ENCODE measurements around the gene PRPF6. TPM values are rescaled to one million over a fixed set of nuclear protein-coding genes. Genes with fewer than 3 reads are reported as not detected.
A peak's percentile ranks its signal among the peaks of the same experiment; 100 is the strongest.

The PRPF6 gene
- total and polyA plus RNA-seq, 8 donors = 27.2 to 49.2 (median 35.7) TPM

GRCh38 chr20:63934271-63935068, 46.5 kb upstream of the PRPF6 start:
- Histone ChIP-seq H3K27ac (no peak overlapping the region), H3K4me1 (no peaks in the 10 kb centered on the region), H3K4me3 (no peak overlapping the region), H3K36me3 (peaks cover 4 to 32% (median 20%) of the 10 kb centered on the region in 3 donors), H3K9me3 (no peaks in the 10 kb centered on the region), H3K27me3 (no peaks in the 10 kb centered on the region)
- intact Hi-C loops (cut with DNase I) = no loop called here
- ATAC-seq = no peak
- WGBS, 2 donors = 85 to 87% methylated on average over 37 of the region's 37 CpGs
- no peak for TF ChIP-seq CTCF (IDR thresholded peaks at IDR 0.05)
- no peak for FAIRE-seq
- DNase-seq = no peak

- H3K27ac ChIP-seq = no peak overlapping the region
- WGBS, 2 donors = 93 to 94% methylated on average over 9 of the region's 9 CpGs
- H3K9me3 ChIP-seq = no peaks in the 10 kb centered on the region
- H3K27me3 ChIP-seq = no peaks in the 10 kb centered on the region
- intact Hi-C loops (cut with DNase I) = no loop called here
- FAIRE-seq = no peak
- no peak for DNase-seq
- peaks cover 6 to 28% (median 16%) of the 10 kb centered on the region in 3 donors for H3K36me3 ChIP-seq
- H3K4me1 ChIP-seq = no peaks in the 10 kb centered on the region
- ATAC-seq = no peak
- TF ChIP-seq CTCF (IDR thresholded peaks at IDR 0.05) = no peak
- H3K4me3 ChIP-seq = no peak overlapping the region
Observed at GRCh38 chr20:63935447-63935846, 45.5 kb upstream of the PRPF6 start.

- H3K4me1 ChIP-seq = no peaks in the 10 kb centered on the region
- H3K4me3 ChIP-seq = no peak overlapping the region
- H3K27me3 ChIP-seq = no peaks in the 10 kb centered on the region
- H3K36me3 ChIP-seq = peaks cover 3 to 19% (median 10%) of the 10 kb centered on the region in 3 donors
- intact Hi-C loops (cut with DNase I) = no loop called here
- TF ChIP-seq CTCF (IDR thresholded peaks at IDR 0.05) = no peak
- ATAC-seq (no peak), DNase-seq (no peak), FAIRE-seq (no peak)
- no peak overlapping the region for H3K27ac ChIP-seq
- WGBS, 2 donors = 83 to 85% methylated on average over 14 of the region's 14 CpGs
- H3K9me3 ChIP-seq = no peaks in the 10 kb centered on the region
Observed at GRCh38 chr20:63937596-63937995, 43.3 kb upstream of the PRPF6 start.

GRCh38 chr20:63939061-63939935, 41.6 kb upstream of the PRPF6 start:
- FAIRE-seq (no peak), DNase-seq (peak in 4 of 6 donors; percentile 9 to 71 (median 44)), ATAC-seq (no peak)
- intact Hi-C loops (cut with DNase I) = no loop called here
- H3K4me1 ChIP-seq = no peaks in the 10 kb centered on the region
- no peaks in the 10 kb centered on the region for H3K27me3 ChIP-seq
- H3K27ac ChIP-seq = no peak overlapping the region
- TF ChIP-seq CTCF (IDR thresholded peaks at IDR 0.05) = no peak
- peaks cover 3 to 36% (median 17%) of the 10 kb centered on the region in 3 donors for H3K36me3 ChIP-seq
- H3K9me3 ChIP-seq = no peaks in the 10 kb centered on the region
- WGBS, 2 donors = 88 to 92% methylated on average over 33 of the region's 33 CpGs
- no peak overlapping the region for H3K4me3 ChIP-seq
